Natural killer cell (primary cell): ENCODE results near the gene SLC1A2. TPM values are rescaled to one million over a fixed set of nuclear protein-coding genes. Genes with fewer than 3 reads are reported as not detected.
A peak's percentile ranks its signal among the peaks of the same experiment; 100 is the strongest.

Experiments
- ATAC-seq, 3 donors: fragments of 150-1000 bp in 2 of 3; fragments of 200-7000 bp in 1 of 3; cut with Tn5 transposase; 1 replicate in 1 of 3; 2 replicates in 2 of 3; pipeline ENCODE4 v1.10.0; 2021; ENCODE audit warnings: mild to moderate bottlenecking in 2 of 3, moderate library complexity in 2 of 3
- DNase-seq, 2 donors: peaks; one replicate each; pipeline versions ENCODE4 v3.0.0 to v3.0.0-alpha.2; 2013 to 2021; ENCODE audit warnings: mixed read lengths in 1 of 2
- H3K27ac ChIP-seq: one replicate; pipeline ENCODE4 v1.5.1; 2013; ENCODE audit warnings: mild to moderate bottlenecking, low read length
- H3K27me3 ChIP-seq: one replicate; pipeline ENCODE4 v1.6.1; 2013; ENCODE audit warnings: low read length; ENCODE audit not compliant: control insufficient read depth, insufficient read depth
- H3K36me3 ChIP-seq: one replicate; pipeline ENCODE4 v1.6.1; 2013; ENCODE audit warnings: low read length; ENCODE audit not compliant: control insufficient read depth, insufficient read depth
- H3K4me1 ChIP-seq: one replicate; pipeline ENCODE4 v1.6.1; 2013; ENCODE audit warnings: low read length; ENCODE audit not compliant: control insufficient read depth, insufficient read depth
- H3K4me3 ChIP-seq: one replicate; pipeline ENCODE4 v1.5.1; 2013; ENCODE audit warnings: low read length
- H3K9me3 ChIP-seq: one replicate; pipeline ENCODE4 v1.6.1; 2013; ENCODE audit warnings: low read length; ENCODE audit not compliant: control insufficient read depth, insufficient read depth
- H3K27ac Mint-ChIP-seq, 2 donors: one replicate each; pipeline ENCODE4 v1.8.0; 2022; ENCODE audit warnings: mild to moderate bottlenecking in 2 of 2, mixed read lengths in 2 of 2, moderate library complexity in 1 of 2
- H3K27me3 Mint-ChIP-seq, 2 donors: one replicate each; pipeline ENCODE4 v1.8.0; 2022; ENCODE audit warnings: low read depth in 2 of 2, mixed read lengths in 2 of 2
- H3K36me3 Mint-ChIP-seq: one replicate; pipeline ENCODE4 v1.8.0; 2022; ENCODE audit warnings: mixed read lengths
- H3K4me1 Mint-ChIP-seq, 2 donors: one replicate each; pipeline ENCODE4 v1.8.0; 2022; ENCODE audit warnings: mixed read lengths in 2 of 2
- H3K4me3 Mint-ChIP-seq: one replicate; pipeline ENCODE4 v1.8.0; 2022; ENCODE audit warnings: mild to moderate bottlenecking, moderate library complexity, mixed read lengths
- H3K9me3 Mint-ChIP-seq, 2 donors: one replicate each; pipeline ENCODE4 v1.8.0; 2022; ENCODE audit warnings: mixed read lengths in 2 of 2
- CTCF ChIP-seq: fragments of 200-600 bp; IDR thresholded peaks from one replicate; pipeline ENCODE4 v1.8.0; 2022; ENCODE audit warnings: antibody characterized with exemption
- WGBS: methylation state at CpG from one replicate; pipeline ENCODE4 v1.1.7; 2013; ENCODE audit warnings: missing lambda C conversion rate; ENCODE audit not compliant: insufficient coverage; 5-methylcytosine and 5-hydroxymethylcytosine counted together
- intact Hi-C: fragments of 100-400 bp; cut with micrococcal nuclease; formaldehyde crosslinking; loops from one replicate; pipeline ENCODE4 v1.14.2; 2022
- total RNA-seq, 4 donors: library from RNA; stranded (reverse); fragments of 120-200 nt in 1 of 4; gene quantifications; one replicate each; pipeline versions ENCODE4 v1.2.3 to v1.2.4, GENCODE V29; 2013 to 2022

The SLC1A2 gene
- total RNA-seq, 3 donors from 2014 or later (not counting 1 experiment from before 2014, with no cell fraction given) = 0.02 TPM; not detected in 2

GRCh38 chr11:35235157-35235468 lies 184.2 kb downstream of the SLC1A2 start:
- Histone ChIP-seq H3K27me3 (no peaks in the 10 kb centered on the region), H3K4me1 (peaks cover 22% of the 10 kb centered on the region), H3K4me3 (no peak overlapping the region), H3K36me3 (peaks cover 16% of the 10 kb centered on the region), H3K27ac (peak overlapping the region; percentile 58), H3K9me3 (peaks cover 3% of the 10 kb centered on the region)
- intact Hi-C loops = loop anchor here (5.0 kb wide), 3 partner anchors 58 to 157 kb away; no protein-coding TSS in a partner anchor
- WGBS = 96% methylated on average over 2 of the region's 2 CpGs
- Mint-ChIP-seq H3K27ac (peak overlapping the region in 1 of 2 donors; percentile 57), H3K4me3 (no peak overlapping the region), H3K27me3 (peaks cover 2 to 13% of the 10 kb centered on the region in 2 donors), H3K4me1 (peaks cover 41 to 42% of the 10 kb centered on the region in 2 donors), H3K9me3 (peaks cover 0 to 2% of the 10 kb centered on the region in 2 donors), H3K36me3 (peaks cover 31% of the 10 kb centered on the region)
- DNase-seq (no peak), ATAC-seq (no peak)
- no peak for TF ChIP-seq CTCF

GRCh38 chr11:35234460-35235156 lies 184.8 kb downstream of the SLC1A2 start:
- no peaks in the 10 kb centered on the region for H3K27me3 ChIP-seq
- Mint-ChIP-seq H3K4me1 (peaks cover 41 to 42% of the 10 kb centered on the region in 2 donors), H3K27me3 (peaks cover 0 to 13% of the 10 kb centered on the region in 2 donors), H3K9me3 (peaks cover 0 to 2% of the 10 kb centered on the region in 2 donors), H3K27ac (peak overlapping the region in 1 of 2 donors; percentile 57), H3K36me3 (peaks cover 36% of the 10 kb centered on the region), H3K4me3 (no peak overlapping the region)
- H3K27ac ChIP-seq = peak overlapping the region; percentile 58
- peaks cover 22% of the 10 kb centered on the region for H3K4me1 ChIP-seq
- H3K9me3 ChIP-seq = peaks cover 3% of the 10 kb centered on the region
- H3K36me3 ChIP-seq = peaks cover 21% of the 10 kb centered on the region
- intact Hi-C loops = loop anchor here (5.0 kb wide), 3 partner anchors 57 to 158 kb away; no protein-coding TSS in a partner anchor
- 100% methylated on average over 3 of the region's 3 CpGs for WGBS
- DNase-seq = no peak
- no peak for ATAC-seq
- TF ChIP-seq CTCF = no peak
- no peak overlapping the region for H3K4me3 ChIP-seq

- TF ChIP-seq CTCF = no peak
- Histone ChIP-seq H3K4me1 (peaks cover 22% of the 10 kb centered on the region), H3K27me3 (no peaks in the 10 kb centered on the region), H3K4me3 (no peak overlapping the region), H3K9me3 (peaks cover 3% of the 10 kb centered on the region), H3K27ac (no peak overlapping the region), H3K36me3 (peaks cover 30% of the 10 kb centered on the region)
- WGBS = 86% methylated on average over 1 of the region's 1 CpG
- H3K27me3 Mint-ChIP-seq = peaks cover 0 to 8% of the 10 kb centered on the region in 2 donors
- peaks cover 0 to 2% of the 10 kb centered on the region in 2 donors for H3K9me3 Mint-ChIP-seq
- ATAC-seq (no peak), DNase-seq (no peak)
- intact Hi-C loops = no loop called here
- H3K4me3 Mint-ChIP-seq = no peak overlapping the region
- H3K36me3 Mint-ChIP-seq = peaks cover 37% of the 10 kb centered on the region
- peak overlapping the region in 1 of 2 donors; percentile 66 for H3K27ac Mint-ChIP-seq
- H3K4me1 Mint-ChIP-seq = peaks cover 41 to 42% of the 10 kb centered on the region in 2 donors
These were observed 185.8 kb downstream of the SLC1A2 start for GRCh38 chr11:35233518-35233917.
